ENCODE data around the gene LYPD4.
"Not testable (repeated sequence)": the region's sequence is repeated elsewhere in the genome, so short reads cannot be mapped to it uniquely, and the experiment has no call there.

The LYPD4 gene

GRCh38 chr19:41799444-41800000 is 45.0 kb downstream of the LYPD4 start:
- DNase-seq (ENCODE audit: low read depth in 2 of 2), result no peak

- DNase-seq (ENCODE audit: low read depth in 2 of 2), result no peak
Observed at GRCh38 chr19:41796901-41797300, 47.6 kb downstream of the LYPD4 start.

DNA sequence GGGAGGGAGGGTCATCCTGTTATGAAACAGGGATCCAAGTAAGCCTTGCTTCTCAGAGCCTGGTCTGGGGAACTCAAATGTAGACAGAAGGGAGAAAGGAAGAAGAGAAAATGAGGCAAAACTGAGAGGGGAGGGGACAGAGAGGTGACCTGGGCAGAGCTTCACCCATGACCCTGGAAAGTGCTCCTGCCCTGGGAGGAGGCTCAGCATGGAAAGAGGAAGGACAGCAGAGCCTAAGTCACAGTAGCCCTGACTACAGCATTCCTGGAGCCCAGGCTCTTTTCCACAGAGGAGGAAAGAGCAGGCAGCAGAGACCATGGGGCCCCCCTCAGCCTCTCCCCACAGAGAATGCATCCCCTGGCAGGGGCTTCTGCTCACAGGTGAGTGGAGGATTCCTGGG is 48.1 kb downstream of the LYPD4 start, which contains the start of gene CEACAM3:
CEACAM3 (plus strand) TSS at position 226 of the 400 bp plus-strand sequence; CDS start at position 317, 91 bp downstream.
- no peak for DNase-seq (ENCODE audit: low read depth in 2 of 2)

DNA sequence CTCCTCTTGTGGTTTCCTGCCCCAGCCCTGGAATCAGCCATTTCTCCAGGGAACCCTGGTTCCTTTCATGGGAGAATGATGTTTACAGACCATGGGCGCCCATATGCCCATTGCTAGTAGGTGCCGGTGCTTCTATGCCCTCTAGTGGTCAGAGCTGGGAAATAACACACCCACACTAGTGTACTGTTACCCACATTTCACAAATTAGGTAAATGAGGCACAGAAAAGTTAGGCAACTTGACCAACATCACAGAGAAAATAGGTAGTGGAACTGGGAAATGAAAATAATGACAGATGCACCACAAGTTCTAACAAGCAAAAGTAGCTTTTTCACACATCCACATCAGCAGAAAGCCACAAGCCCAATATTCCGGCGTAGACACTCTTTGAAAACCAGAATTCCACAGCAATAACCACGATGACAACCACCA is 49.4 kb downstream of the LYPD4 start:
- DNase-seq (ENCODE audit: low read depth in 2 of 2), result peak; percentile 22 to 38

DNA sequence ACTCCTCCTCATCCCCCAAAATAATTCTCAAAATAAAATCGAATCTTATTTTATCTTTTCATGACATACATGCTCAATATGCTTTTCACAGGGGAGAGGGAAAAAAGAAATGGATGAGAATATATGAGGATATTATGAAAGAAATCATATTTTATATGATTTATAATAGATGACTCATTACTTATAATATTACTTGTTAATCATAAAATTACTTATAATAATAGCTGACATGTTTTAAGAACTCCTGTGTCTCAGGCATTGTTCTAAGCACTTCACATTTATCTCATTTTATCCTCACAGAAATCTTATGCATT is 51.1 kb downstream of the LYPD4 start:
- no peak for DNase-seq (ENCODE audit: low read depth in 2 of 2)

DNA sequence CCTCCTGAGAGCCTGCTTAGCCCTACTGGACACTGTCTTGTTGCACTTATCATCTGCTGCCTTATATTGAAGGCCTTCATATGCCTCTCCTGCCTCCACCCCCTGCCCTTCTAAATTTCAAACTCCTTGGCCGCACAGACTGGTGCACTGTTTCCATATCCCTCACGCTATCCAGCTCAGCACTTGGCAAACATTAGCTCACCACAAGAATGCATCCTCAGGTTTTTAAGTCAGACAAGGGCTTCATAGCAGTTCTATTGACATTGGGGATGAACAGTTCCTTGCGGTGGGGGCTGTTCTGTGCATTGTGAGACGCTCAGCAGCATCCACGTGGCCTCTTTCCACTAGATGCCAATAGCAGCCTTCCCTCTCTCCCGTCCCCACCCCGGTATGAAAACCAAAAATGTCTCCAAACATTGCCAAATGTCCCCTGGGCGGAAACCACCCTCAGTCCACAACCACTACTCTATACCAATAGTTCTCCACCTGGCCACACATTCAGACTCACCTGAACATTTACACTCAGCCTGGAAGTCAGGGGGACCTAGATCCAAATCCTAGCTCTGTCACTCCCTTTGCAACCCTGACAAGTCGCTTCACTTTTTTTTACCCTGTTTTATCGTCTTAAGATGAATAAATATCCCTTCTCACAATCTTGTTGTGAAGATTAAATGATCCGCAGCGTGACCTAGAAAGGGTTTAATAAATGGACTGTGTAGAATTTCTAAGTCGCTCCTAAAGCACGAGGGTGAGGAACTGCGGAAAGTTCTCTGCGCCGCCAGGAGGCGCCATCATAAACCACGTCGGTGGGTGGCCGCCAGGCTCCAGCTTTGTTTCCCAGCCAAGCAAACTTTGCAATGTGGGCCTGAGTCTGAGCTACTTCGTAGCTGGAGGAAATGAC is 51.7 kb downstream of the LYPD4 start:
- peak; percentile 30 to 46 for DNase-seq (ENCODE audit: low read depth in 2 of 2)

DNA sequence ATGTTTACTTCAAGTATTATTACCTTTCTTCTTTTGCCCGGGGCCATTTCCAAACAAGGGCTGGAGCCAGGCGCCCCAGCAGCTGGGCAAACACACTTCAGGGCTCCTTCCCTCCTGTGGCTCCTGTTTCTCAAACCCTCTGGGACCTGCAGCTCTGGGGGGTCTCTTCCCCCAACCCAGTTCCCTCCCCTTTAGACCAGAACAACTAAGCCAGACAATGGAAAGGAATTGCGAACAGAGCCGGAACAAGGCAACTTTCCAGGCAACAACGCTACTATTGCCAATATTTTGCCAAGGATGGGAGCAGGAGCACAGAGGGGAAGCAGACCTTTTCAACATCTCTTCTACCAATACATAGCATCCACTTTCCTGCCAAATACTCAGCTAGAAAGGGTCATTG is 55.4 kb downstream of the LYPD4 start:
- not testable (repeated sequence) for DNase-seq (ENCODE audit: low read depth in 2 of 2)

DNA sequence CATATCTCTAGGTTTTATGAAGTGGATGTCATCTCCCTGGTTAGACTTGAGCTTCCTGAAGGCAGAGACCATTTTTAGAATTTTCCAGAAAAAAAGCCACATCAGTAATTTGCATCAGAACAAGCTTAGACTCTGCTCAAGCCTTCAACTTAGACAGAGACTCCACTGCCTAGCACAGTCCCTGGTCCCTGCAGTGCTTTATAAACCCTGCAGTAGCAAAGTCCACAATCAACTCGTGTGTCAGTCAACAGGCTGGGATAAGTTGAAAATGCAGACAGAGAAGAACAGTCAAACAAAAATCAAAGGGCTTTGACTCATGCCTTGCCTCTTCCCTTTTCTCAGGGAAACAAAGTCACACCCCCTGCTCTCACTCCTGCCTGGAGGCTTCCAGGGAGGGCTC is 56.0 kb downstream of the LYPD4 start:
- DNase-seq (ENCODE audit: low read depth in 2 of 2), result not testable (repeated sequence)
